Measurements from ENCODE around the gene KCNJ15. TPM values are rescaled to one million over a fixed set of nuclear protein-coding genes. Genes with fewer than 3 reads are reported as not detected.

The KCNJ15 gene
- total and polyA plus RNA-seq, 2 of the 4 experiments (the other 2 are of a cell fraction): under 0.01 to 0.07 TPM

DNA sequence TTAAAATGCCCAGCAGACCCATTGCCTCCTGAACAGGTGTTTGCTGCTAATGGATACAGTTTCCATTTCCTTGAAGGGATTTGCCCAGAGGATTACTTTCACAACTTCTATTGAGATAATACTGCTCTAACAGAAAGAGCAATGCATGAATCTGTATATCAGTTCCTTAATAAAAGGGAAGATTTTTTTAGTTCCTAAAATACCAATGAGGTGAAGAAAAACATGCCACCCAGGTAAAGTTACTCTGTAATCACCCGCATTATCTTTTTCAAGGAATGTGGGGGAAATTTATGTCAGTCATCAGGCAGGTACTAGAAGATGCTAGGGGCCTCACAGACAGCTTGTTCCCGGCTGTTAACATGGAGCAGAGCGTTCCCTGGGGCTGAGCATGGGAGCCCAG lies 41.1 kb downstream of the KCNJ15 start:
- no peak overlapping the region for H2AFZ ChIP-seq (replicated peaks; ENCODE audit: low read length, poor library complexity)
- BruUV-seq (replicated peaks): no TSS peak
- H2BK120ac ChIP-seq (ENCODE audit: low read depth, low read length): no peak overlapping the region
- TF ChIP-seq BHLHE40 (IDR thresholded peaks at IDR 0.05; ENCODE audit: low read depth, low read length) (no peak), MAFK (IDR thresholded peaks at IDR 0.05; ENCODE audit: low read depth, low read length) (no peak), NFE2L2 (IDR thresholded peaks at IDR 0.05; ENCODE audit: low read depth, low read length) (no peak), MXI1 (IDR thresholded peaks at IDR 0.05; ENCODE audit: borderline replicate concordance, low read depth, low read length) (no peak), POLR2A (IDR thresholded peaks at IDR 0.05; ENCODE audit: low read depth, low read length) (no peak), SMC3 (IDR thresholded peaks at IDR 0.05; ENCODE audit: low read depth, low read length) (no peak), RCOR1 (IDR thresholded peaks at IDR 0.05; ENCODE audit: insufficient replicate concordance, low read length) (no peak), FOS (IDR thresholded peaks at IDR 0.05; ENCODE audit: low read depth, low read length) (no peak), RFX5 (IDR thresholded peaks at IDR 0.05; ENCODE audit: low read depth, low read length) (no peak), CHD1 (IDR thresholded peaks at IDR 0.05; ENCODE audit: low read depth, low read length) (no peak)
- TF ChIP-seq, protein P1, sequence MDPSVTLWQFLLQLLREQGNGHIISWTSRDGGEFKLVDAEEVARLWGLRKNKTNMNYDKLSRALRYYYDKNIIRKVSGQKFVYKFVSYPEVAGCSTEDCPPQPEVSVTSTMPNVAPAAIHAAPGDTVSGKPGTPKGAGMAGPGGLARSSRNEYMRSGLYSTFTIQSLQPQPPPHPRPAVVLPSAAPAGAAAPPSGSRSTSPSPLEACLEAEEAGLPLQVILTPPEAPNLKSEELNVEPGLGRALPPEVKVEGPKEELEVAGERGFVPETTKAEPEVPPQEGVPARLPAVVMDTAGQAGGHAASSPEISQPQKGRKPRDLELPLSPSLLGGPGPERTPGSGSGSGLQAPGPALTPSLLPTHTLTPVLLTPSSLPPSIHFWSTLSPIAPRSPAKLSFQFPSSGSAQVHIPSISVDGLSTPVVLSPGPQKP (IDR thresholded peaks at IDR 0.05; ENCODE audit: borderline replicate concordance, low read depth, low read length): no peak
- TF ChIP-seq, protein P2, sequence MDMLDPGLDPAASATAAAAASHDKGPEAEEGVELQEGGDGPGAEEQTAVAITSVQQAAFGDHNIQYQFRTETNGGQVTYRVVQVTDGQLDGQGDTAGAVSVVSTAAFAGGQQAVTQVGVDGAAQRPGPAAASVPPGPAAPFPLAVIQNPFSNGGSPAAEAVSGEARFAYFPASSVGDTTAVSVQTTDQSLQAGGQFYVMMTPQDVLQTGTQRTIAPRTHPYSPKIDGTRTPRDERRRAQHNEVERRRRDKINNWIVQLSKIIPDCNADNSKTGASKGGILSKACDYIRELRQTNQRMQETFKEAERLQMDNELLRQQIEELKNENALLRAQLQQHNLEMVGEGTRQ (IDR thresholded peaks at IDR 0.05; ENCODE audit: low read depth, low read length): no peak
- TF ChIP-seq, protein P3, sequence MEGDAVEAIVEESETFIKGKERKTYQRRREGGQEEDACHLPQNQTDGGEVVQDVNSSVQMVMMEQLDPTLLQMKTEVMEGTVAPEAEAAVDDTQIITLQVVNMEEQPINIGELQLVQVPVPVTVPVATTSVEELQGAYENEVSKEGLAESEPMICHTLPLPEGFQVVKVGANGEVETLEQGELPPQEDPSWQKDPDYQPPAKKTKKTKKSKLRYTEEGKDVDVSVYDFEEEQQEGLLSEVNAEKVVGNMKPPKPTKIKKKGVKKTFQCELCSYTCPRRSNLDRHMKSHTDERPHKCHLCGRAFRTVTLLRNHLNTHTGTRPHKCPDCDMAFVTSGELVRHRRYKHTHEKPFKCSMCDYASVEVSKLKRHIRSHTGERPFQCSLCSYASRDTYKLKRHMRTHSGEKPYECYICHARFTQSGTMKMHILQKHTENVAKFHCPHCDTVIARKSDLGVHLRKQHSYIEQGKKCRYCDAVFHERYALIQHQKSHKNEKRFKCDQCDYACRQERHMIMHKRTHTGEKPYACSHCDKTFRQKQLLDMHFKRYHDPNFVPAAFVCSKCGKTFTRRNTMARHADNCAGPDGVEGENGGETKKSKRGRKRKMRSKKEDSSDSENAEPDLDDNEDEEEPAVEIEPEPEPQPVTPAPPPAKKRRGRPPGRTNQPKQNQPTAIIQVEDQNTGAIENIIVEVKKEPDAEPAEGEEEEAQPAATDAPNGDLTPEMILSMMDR (conservative IDR thresholded peaks at IDR 0.05; ENCODE audit: low read depth, low read length): no peak
- no peak overlapping the region for H4K5ac ChIP-seq (ENCODE audit: low read depth, low read length)
- in situ Hi-C loops (cut with MboI; ENCODE audit: low sequenced_read_pairs): no loop called here
- H3K4ac ChIP-seq (ENCODE audit: low read depth, low read length): no peak overlapping the region
- no peak overlapping the region for H2BK15ac ChIP-seq (ENCODE audit: low read depth, low read length)
- intact Hi-C loops (cut with micrococcal nuclease): loop anchor here (5.0 kb wide), 1 partner anchor 719 kb away; no protein-coding TSS in a partner anchor
- ATAC-seq (ENCODE audit: low read depth) (no peak), DNase-seq (no peak)
- H2AK5ac ChIP-seq (ENCODE audit: low read depth, low read length): no peak overlapping the region
- POLR2A ChIA-PET (ENCODE audit: unreplicated experiment): no interaction called here
- H3K18ac ChIP-seq (ENCODE audit: low read depth, low read length): no peak overlapping the region
- H2BK5ac ChIP-seq (ENCODE audit: low read depth, low read length, poor library complexity, severe bottlenecking): no peak overlapping the region
- H3K27me3 ChIP-seq (ENCODE audit: control insufficient read depth, insufficient read depth, low read length): no peaks in the 10 kb centered on the region
- H3K9me1 ChIP-seq (ENCODE audit: insufficient read depth, low read length): peaks cover 21% of the 10 kb centered on the region
- no peaks in the 10 kb centered on the region for H3K9me3 ChIP-seq (ENCODE audit: control insufficient read depth, insufficient read depth, low read length)
- peaks cover 18% of the 10 kb centered on the region for H3K4me1 ChIP-seq (ENCODE audit: control insufficient read depth, insufficient read depth, low read length)
- H4K20me1 ChIP-seq (ENCODE audit: insufficient read depth, low read length): no peaks in the 10 kb centered on the region
- no peak overlapping the region for H4K8ac ChIP-seq (ENCODE audit: low read depth in 2 of 2, low read length in 2 of 2)
- H2AK9ac ChIP-seq (replicated peaks; ENCODE audit: low read depth, low read length, poor library complexity): no peak overlapping the region
- dilution Hi-C loops (cut with HindIII; ENCODE audit: low sequenced_read_pairs, unreplicated experiment): no loop called here
- H3K4me2 ChIP-seq (ENCODE audit: low read depth, low read length): no peak overlapping the region
- CTCF ChIA-PET: interaction anchor here (1.0 kb wide), 1 partner anchor 8 kb away, joined by 3 read pairs; no protein-coding TSS in a partner anchor
- no peak overlapping the region for H3K27ac ChIP-seq (ENCODE audit: insufficient read depth, low read length)
- H3K14ac ChIP-seq (replicated peaks; ENCODE audit: low read depth, low read length): no peak overlapping the region
- H3K56ac ChIP-seq (ENCODE audit: extremely low read depth, insufficient read depth, low read length): no peak overlapping the region
- no peak overlapping the region for H4K91ac ChIP-seq (ENCODE audit: insufficient read depth, low read depth, low read length)
- H3K79me1 ChIP-seq (ENCODE audit: low read depth in 1 of 2, low read length in 2 of 2): no peaks in the 10 kb centered on the region
- H3K23ac ChIP-seq (ENCODE audit: low read depth, low read length): no peak overlapping the region
- 100% methylated on average over 1 of the region's 3 CpGs; no CpG with 5 or more reads in 1 of the 2 experiments for WGBS, 2 experiments (ENCODE audit: extremely low coverage in 2 of 2, insufficient read length in 1 of 2)
- H3K36me3 ChIP-seq (ENCODE audit: control insufficient read depth, insufficient read depth, low read length): no peaks in the 10 kb centered on the region
- no peak overlapping the region for H3K4me3 ChIP-seq (ENCODE audit: insufficient read depth, low read depth, low read length)
- no peak overlapping the region for H3K9ac ChIP-seq (ENCODE audit: low read depth, low read length)
- no peak overlapping the region for H2BK20ac ChIP-seq (ENCODE audit: low read depth, low read length)

Measured in IMR-90 (cell line).